Cardiac muscle cell (in vitro differentiated cells and primary cell): Measurements from ENCODE around the gene SMAD3. TPM values are rescaled to one million over a fixed set of nuclear protein-coding genes. Genes with fewer than 3 reads are reported as not detected.

Experiments used
- DNase-seq, 2 donors: peaks; one replicate each; pipeline versions ENCODE4 v3.0.0 to v3.0.0-alpha.2; 2010 to 2017; ENCODE audit warnings: low read depth in 1 of 2, low spot score in 1 of 2
- H3K27ac ChIP-seq: fragments of 200-600 bp; sonication (generic); 2 replicates; pipeline ENCODE4 v1.5.1; 2016
- H3K27me3 ChIP-seq: fragments of 200-600 bp; sonication (generic); 2 replicates; pipeline ENCODE4 v1.6.0; 2016; ENCODE audit warnings: control low read depth
- H3K36me3 ChIP-seq: fragments of 200-600 bp; sonication (generic); 2 replicates; pipeline ENCODE4 v1.5.1; 2016; ENCODE audit warnings: control low read depth
- H3K4me1 ChIP-seq: fragments of 200-600 bp; sonication (generic); 2 replicates; pipeline ENCODE4 v1.8.1; 2017; ENCODE audit warnings: low read depth, mild to moderate bottlenecking, mixed run types
- H3K4me3 ChIP-seq: fragments of 200-600 bp; sonication (generic); 2 replicates; pipeline ENCODE4 v1.5.1; 2016; ENCODE audit warnings: mild to moderate bottlenecking
- H3K9me3 ChIP-seq: fragments of 200-600 bp; sonication (generic); 2 replicates; pipeline ENCODE4 v1.5.1; 2017; ENCODE audit warnings: low read depth, mild to moderate bottlenecking, control low read depth
- polyA plus RNA-seq: library from polyadenylated mRNA; unstranded; fragments of >200 nt; fragmentation: Nextera tagmentation; extraction: Ambion mirVana; gene quantifications from 2 replicates; pipeline ENCODE4 v1.2.1, GENCODE V29; 2016
- total RNA-seq: library from RNA; depleted of rRNA; stranded (reverse); fragments of >200 nt; gene quantifications from 2 replicates; pipeline ENCODE4 v1.2.3, GENCODE V29; 2016
- TF ChIP-seq, protein P1 (sequence below): IDR thresholded peaks from 2 replicates; pipeline ENCODE4 v1.5.1; 2012; ENCODE audit warnings: low read depth, mild to moderate bottlenecking, low read length

The SMAD3 gene
- total and polyA plus RNA-seq, 2 experiments from 2014 or later: 16.3 to 29.2 TPM

DNA sequence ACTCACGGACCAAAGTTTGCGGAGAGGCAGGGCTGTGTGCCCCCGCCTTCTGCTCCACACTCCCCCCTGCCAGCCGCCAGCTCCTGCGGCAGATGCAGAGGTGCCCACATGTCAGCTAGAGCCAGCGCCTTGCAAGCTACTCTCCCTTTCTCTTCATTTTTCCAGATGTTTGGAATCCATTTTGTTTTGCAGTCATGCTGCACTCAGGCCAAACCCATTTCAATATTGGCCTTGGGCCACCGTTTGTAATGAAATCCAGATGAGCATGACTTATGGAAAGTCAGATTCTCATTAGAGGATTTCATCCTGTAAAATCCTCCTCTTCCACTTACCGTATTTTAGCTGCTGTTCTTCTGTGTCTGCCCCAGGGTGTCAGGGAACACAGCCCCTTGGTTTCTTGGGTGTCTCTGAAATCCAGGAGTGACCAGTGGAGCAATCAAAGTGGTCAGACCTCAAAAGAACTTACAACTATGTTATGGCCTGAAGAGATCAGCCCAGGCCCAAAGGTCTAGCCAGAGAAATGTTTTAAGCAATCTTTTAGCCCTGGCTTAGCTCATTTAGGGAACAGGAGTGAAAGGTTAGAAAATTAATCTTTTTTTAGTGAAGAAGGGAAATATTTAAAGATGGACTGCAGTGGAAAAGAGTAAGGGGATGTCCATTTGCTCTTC, 123.3 kb downstream of the SMAD3 start:
- Histone ChIP-seq H3K36me3 (peaks cover 44% of the 10 kb centered on the region), H3K27ac (no peak overlapping the region)
- peak in 1 of 2 donors; percentile 91 for DNase-seq

DNA sequence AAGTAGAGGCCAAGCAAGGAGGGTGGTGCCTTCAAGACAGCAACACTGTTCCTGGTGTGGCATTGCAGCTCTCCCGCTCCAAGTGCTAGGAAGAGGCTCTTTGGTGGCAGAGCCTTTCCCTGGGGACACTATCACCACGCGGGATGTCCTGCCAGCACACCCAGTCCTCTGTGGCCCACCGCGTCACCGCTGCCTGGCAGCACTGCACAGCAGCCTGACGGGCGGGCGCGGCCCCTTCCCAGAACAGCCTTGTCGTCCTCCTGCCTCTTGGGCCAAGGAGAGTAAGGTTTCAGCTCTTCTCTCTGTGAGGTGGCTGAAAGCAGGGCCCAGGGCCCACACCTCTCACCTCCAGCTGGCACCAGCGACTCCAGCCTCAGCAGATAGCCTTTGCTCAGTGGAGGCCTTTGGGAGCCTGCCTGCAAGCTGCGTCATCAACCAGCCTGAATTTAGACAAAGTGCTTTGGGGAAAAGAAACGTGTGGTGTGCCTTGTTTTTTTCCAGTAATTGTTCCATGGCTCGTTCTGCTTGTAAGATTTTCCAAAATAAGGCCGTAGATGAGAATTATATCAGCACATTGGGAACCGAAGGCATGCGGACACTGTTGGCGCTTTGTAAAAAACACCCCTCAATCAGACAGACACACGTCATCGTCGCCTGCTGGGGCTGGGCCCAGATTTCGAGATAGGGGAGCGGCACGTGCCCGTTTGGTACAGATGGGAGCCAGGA, 124.1 kb downstream of the SMAD3 start:
- Histone ChIP-seq H3K27me3 (no peaks in the 10 kb centered on the region), H3K4me3 (no peak overlapping the region), H3K27ac (no peak overlapping the region), H3K9me3 (no peaks in the 10 kb centered on the region), H3K36me3 (peaks cover 44% of the 10 kb centered on the region), H3K4me1 (no peaks in the 10 kb centered on the region)
- TF ChIP-seq, protein P1, sequence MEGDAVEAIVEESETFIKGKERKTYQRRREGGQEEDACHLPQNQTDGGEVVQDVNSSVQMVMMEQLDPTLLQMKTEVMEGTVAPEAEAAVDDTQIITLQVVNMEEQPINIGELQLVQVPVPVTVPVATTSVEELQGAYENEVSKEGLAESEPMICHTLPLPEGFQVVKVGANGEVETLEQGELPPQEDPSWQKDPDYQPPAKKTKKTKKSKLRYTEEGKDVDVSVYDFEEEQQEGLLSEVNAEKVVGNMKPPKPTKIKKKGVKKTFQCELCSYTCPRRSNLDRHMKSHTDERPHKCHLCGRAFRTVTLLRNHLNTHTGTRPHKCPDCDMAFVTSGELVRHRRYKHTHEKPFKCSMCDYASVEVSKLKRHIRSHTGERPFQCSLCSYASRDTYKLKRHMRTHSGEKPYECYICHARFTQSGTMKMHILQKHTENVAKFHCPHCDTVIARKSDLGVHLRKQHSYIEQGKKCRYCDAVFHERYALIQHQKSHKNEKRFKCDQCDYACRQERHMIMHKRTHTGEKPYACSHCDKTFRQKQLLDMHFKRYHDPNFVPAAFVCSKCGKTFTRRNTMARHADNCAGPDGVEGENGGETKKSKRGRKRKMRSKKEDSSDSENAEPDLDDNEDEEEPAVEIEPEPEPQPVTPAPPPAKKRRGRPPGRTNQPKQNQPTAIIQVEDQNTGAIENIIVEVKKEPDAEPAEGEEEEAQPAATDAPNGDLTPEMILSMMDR: no peak
- no peak for DNase-seq

More for the DNA sequence above, 123.3 kb downstream of the SMAD3 start:
- TF ChIP-seq, protein P1: no peak
- Histone ChIP-seq H3K4me3 (no peak overlapping the region), H3K4me1 (no peaks in the 10 kb centered on the region), H3K9me3 (no peaks in the 10 kb centered on the region), H3K27me3 (no peaks in the 10 kb centered on the region)

DNA sequence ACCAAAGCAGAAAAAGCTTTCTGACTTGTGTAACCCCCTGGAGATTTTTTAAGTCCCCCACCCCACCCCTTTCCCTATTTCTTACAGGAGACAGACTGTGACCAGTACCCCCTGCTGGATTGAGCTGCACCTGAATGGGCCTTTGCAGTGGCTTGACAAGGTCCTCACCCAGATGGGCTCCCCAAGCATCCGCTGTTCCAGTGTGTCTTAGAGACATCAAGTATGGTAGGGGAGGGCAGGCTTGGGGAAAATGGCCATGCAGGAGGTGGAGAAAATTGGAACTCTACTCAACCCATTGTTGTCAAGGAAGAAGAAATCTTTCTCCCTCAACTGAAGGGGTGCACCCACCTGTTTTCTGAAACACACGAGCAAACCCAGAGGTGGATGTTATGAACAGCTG, 124.9 kb downstream of the SMAD3 start:
- DNase-seq: no peak
- Histone ChIP-seq H3K27me3 (no peaks in the 10 kb centered on the region), H3K4me3 (no peak overlapping the region), H3K27ac (no peak overlapping the region), H3K9me3 (no peaks in the 10 kb centered on the region), H3K4me1 (no peaks in the 10 kb centered on the region), H3K36me3 (peaks cover 44% of the 10 kb centered on the region)
- TF ChIP-seq, protein P1: no peak

DNA sequence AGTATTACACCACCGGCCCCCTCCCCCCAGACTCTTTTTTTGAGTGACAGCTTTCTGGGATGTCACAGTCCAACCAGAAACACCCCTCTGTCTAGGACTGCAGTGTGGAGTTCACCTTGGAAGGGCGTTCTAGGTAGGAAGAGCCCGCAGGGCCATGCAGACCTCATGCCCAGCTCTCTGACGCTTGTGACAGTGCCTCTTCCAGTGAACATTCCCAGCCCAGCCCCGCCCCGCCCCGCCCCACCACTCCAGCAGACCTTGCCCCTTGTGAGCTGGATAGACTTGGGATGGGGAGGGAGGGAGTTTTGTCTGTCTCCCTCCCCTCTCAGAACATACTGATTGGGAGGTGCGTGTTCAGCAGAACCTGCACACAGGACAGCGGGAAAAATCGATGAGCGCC, 125.4 kb downstream of the SMAD3 start:
- TF ChIP-seq, protein P1: no peak
- Histone ChIP-seq H3K4me1 (no peaks in the 10 kb centered on the region), H3K4me3 (no peak overlapping the region), H3K27me3 (no peaks in the 10 kb centered on the region), H3K9me3 (no peaks in the 10 kb centered on the region), H3K27ac (no peak overlapping the region), H3K36me3 (peaks cover 42% of the 10 kb centered on the region)
- no peak for DNase-seq

DNA sequence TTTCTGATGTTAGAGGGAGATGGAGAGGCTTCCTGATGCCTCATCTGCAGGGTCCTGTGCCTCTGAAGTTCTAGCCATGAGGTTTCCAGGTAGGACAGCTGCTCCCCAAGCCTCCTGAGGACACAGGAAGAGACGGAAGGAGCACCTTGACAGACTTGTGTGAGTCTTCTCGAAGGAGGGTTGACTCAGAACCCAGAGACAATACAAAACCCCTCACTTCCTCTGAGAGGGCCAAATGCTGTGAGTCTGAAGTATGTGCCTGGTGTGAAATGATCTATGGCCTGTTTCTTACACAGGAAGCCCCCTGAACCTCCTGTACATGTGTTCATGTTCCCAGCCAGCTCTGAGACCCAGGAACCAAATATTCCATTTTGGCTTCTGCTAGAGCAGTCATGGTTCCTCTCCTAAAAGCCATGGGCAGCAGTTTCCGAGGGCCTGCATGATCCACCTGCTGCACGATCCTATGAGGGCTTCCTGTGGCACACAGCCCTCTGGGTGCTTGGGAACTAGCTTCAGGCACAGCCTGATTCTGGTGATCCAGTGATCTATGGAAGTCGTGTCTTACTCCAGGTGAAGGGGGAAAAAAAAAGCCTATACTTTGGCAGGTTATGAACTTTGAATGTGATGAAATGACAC, 126.9 kb downstream of the SMAD3 start:
- H3K36me3 ChIP-seq: peaks cover 33% of the 10 kb centered on the region
- no peak overlapping the region for H3K4me3 ChIP-seq
- H3K27ac ChIP-seq: no peak overlapping the region
- TF ChIP-seq, protein P1: no peak
- no peaks in the 10 kb centered on the region for H3K9me3 ChIP-seq
- H3K27me3 ChIP-seq: no peaks in the 10 kb centered on the region
- DNase-seq: no peak
- no peaks in the 10 kb centered on the region for H3K4me1 ChIP-seq
